HL-60 (cell line): ENCODE results near the gene PIP5K1C.

Experiments
- DNase-seq, 2 experiments: peaks; one replicate each; pipeline ENCODE4 v3.0.0-alpha.2; 2010 to 2020; ENCODE audit warnings: low read depth in 1 of 2, low spot score in 1 of 2
- H3K27ac ChIP-seq: fragments of 250-450 bp; sonication (Bioruptor Pico); replicated peaks from 2 replicates; pipeline ENCODE4 v1.5.1; 2020; ENCODE audit warnings: mild to moderate bottlenecking, moderate library complexity
- H3K27me3 ChIP-seq: fragments of 250-450 bp; sonication (Bioruptor Pico); 2 replicates; pipeline ENCODE4 v1.5.1; 2021; ENCODE audit warnings: mild to moderate bottlenecking, moderate library complexity; ENCODE audit not compliant: insufficient read depth, poor library complexity, severe bottlenecking
- H3K4me3 ChIP-seq: replicated peaks from 2 replicates; pipeline ENCODE4 v1.5.1; 2011; ENCODE audit warnings: mild to moderate bottlenecking, control low read depth, low read length; ENCODE audit not compliant: insufficient read depth
- GABPA ChIP-seq: IDR thresholded peaks from 2 replicates; pipeline ENCODE4 v1.6.1; 2012; ENCODE audit warnings: low read depth
- POLR2AphosphoS5 ChIP-seq: IDR thresholded peaks from 2 replicates; pipeline ENCODE4 v1.6.1; 2012; ENCODE audit warnings: low read depth
- SPI1 ChIP-seq: IDR thresholded peaks from 2 replicates; pipeline ENCODE4 v1.6.1; 2012; ENCODE audit warnings: low read depth, mild to moderate bottlenecking, borderline replicate concordance
- TF ChIP-seq, protein P1 (sequence below): IDR thresholded peaks from 2 replicates; pipeline ENCODE4 v1.6.1; 2012; ENCODE audit warnings: low read depth; ENCODE audit not compliant: insufficient replicate concordance
- TF ChIP-seq, protein P2 (sequence below): IDR thresholded peaks from one replicate; pipeline ENCODE4 v1.5.1; 2011; ENCODE audit warnings: low read length, control low read depth, inconsistent platforms; ENCODE audit not compliant: insufficient read depth

The PIP5K1C gene

DNA sequence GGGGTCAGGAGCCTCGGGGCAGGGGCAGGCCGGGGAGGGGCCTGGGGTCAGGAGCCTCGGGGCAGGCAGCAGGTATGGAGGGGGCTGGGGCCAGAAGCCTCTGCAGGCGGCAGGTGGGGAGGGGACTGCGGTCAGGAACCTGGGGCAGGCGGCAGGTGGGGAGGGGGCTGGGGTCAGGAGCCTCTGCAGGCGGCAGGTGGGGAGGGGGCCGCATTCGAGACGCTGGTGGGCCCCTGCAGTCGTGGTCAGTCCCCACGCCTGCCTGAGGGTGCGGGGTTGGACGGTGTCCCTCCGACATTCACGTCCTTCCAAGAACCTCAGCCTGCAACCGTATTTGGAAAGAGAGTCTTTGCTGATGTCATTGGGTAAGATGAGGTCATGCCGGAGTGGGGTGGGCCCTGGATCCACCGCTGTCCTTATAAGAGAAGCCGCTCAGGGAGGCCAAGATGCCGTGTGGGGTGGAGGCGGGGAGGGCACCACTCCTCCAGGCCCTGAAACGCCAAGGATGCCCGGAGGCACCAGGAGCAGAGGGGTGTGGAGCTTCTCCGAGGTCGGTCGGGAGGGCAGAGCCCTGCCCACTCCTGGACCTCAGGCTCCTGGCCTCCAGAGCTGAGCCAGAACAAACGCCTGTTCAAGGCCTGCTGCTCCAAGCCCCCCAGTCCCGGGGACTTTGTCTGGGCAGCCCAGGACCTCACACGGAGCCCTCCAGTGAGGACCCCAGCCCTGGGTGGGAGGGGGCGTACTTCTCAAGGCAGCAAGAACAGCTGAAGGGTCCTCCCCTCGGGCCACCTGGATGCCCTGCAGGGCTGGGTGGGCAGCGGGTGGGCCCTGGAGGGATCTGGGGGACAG is 30.1 kb downstream of the PIP5K1C start:
- TF ChIP-seq SPI1 (no peak), GABPA (no peak), POLR2AphosphoS5 (no peak)
- TF ChIP-seq, protein P1, sequence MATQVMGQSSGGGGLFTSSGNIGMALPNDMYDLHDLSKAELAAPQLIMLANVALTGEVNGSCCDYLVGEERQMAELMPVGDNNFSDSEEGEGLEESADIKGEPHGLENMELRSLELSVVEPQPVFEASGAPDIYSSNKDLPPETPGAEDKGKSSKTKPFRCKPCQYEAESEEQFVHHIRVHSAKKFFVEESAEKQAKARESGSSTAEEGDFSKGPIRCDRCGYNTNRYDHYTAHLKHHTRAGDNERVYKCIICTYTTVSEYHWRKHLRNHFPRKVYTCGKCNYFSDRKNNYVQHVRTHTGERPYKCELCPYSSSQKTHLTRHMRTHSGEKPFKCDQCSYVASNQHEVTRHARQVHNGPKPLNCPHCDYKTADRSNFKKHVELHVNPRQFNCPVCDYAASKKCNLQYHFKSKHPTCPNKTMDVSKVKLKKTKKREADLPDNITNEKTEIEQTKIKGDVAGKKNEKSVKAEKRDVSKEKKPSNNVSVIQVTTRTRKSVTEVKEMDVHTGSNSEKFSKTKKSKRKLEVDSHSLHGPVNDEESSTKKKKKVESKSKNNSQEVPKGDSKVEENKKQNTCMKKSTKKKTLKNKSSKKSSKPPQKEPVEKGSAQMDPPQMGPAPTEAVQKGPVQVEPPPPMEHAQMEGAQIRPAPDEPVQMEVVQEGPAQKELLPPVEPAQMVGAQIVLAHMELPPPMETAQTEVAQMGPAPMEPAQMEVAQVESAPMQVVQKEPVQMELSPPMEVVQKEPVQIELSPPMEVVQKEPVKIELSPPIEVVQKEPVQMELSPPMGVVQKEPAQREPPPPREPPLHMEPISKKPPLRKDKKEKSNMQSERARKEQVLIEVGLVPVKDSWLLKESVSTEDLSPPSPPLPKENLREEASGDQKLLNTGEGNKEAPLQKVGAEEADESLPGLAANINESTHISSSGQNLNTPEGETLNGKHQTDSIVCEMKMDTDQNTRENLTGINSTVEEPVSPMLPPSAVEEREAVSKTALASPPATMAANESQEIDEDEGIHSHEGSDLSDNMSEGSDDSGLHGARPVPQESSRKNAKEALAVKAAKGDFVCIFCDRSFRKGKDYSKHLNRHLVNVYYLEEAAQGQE, result no peak
- TF ChIP-seq, protein P2, sequence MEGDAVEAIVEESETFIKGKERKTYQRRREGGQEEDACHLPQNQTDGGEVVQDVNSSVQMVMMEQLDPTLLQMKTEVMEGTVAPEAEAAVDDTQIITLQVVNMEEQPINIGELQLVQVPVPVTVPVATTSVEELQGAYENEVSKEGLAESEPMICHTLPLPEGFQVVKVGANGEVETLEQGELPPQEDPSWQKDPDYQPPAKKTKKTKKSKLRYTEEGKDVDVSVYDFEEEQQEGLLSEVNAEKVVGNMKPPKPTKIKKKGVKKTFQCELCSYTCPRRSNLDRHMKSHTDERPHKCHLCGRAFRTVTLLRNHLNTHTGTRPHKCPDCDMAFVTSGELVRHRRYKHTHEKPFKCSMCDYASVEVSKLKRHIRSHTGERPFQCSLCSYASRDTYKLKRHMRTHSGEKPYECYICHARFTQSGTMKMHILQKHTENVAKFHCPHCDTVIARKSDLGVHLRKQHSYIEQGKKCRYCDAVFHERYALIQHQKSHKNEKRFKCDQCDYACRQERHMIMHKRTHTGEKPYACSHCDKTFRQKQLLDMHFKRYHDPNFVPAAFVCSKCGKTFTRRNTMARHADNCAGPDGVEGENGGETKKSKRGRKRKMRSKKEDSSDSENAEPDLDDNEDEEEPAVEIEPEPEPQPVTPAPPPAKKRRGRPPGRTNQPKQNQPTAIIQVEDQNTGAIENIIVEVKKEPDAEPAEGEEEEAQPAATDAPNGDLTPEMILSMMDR, result no peak
- no peak overlapping the region for H3K27ac ChIP-seq
- H3K27me3 ChIP-seq, result no peaks in the 10 kb centered on the region
- H3K4me3 ChIP-seq, result no peak overlapping the region
- DNase-seq, result no peak

DNA sequence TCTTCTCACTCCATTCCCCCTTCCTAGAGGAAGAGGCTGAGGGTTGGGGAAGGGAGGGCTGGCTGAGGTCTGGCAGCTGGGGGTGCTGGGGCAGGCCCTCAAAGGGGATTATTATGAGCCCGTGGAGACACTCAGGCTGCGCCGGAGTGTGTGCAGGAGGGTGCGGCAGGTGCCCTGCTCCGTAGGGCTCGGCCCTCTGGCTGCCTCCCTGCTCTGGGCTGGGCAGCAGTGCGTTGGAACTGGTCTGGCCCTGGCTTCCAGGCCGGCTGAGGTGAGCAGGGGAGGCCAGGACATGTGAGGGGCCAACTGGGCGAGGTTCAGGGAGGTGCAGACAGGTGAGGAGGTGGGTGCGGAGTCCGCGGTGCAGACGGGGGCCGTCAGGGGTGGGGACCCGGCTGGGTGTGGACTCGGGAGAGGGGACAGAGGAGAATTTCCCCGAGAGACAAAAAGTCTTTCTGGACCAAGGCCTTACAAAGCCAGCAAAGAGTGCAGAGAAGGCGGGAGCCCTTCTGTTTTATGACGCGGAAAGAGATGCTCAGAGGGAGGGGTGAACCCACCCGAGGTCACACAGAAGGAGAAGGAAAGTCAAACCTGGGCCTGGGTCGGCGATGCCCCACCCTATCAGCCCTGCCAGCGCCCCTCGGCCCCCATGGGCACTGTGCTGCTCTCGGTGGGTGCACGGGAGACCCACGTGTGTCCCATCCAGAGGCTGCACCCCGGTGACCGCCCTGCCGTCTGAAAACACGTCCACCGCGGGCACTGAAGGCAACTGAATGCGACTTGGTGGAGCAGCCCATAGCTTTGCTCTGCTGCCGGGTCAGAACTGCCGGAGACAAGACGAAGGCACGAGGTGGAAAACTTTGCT is 31.0 kb downstream of the PIP5K1C start:
- H3K27ac ChIP-seq, result no peak overlapping the region
- no peak overlapping the region for H3K4me3 ChIP-seq
- TF ChIP-seq, protein P1, result no peak
- no peak for TF ChIP-seq GABPA
- no peak for TF ChIP-seq SPI1
- TF ChIP-seq, protein P2, result no peak
- no peak for TF ChIP-seq POLR2AphosphoS5
- H3K27me3 ChIP-seq, result no peaks in the 10 kb centered on the region
- no peak for DNase-seq

DNA sequence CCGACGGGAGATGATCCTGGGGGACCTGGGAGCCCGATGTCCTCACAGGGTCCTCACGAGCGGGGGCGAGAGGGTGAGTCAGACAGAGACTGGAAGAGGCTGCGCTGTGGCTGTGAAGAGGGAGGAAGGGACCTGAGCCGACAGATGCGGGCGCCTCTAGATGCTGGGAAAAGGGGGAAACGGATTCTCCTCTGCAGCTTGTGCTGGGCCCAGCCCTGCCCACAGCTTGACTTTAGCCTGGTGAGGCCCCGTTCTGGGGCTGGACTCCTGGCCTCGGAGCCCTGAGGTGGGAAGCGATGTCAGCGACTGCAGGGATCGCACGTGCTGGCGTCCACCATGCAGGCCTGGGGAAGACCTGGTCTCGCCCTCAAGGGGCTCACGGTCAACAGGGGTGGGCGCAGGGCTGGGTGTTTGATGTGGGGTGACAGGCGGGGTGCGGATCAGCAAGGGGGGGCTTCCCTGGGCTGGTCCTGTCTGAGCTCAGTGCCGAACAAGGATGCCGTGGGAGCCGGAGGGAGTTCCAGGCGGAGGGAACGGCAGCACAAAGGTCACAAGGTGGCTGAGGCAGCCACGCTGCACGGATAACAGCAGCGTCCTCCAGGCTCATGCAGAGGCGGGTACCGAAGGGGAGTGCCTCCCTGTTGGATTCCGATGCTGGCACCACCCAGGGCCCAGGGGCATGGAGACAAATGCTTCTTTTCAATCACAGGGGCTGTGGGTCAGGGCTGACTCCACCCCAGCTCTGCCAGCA is 31.8 kb downstream of the PIP5K1C start:
- Histone ChIP-seq H3K27me3 (no peaks in the 10 kb centered on the region), H3K4me3 (no peak overlapping the region), H3K27ac (no peak overlapping the region)
- TF ChIP-seq, protein P2, result no peak
- TF ChIP-seq, protein P1, result no peak
- TF ChIP-seq SPI1 (no peak), POLR2AphosphoS5 (no peak), GABPA (no peak)
- DNase-seq, result no peak
